ENCODE measurements around the gene POPDC2. TPM values are rescaled to one million over a fixed set of nuclear protein-coding genes. Genes with fewer than 3 reads are reported as not detected.

Gene POPDC2
- total RNA-seq, 2 donors from 2014 or later, result 0.95 to 1.6 TPM

- Mint-ChIP-seq H3K9me3 (peaks cover 6% of the 10 kb centered on the region), H3K27me3 (ENCODE audit: insufficient read depth) (no peaks in the 10 kb centered on the region), H3K4me3 (no peak overlapping the region), H3K4me1 (peaks cover 14% of the 10 kb centered on the region), H3K36me3 (ENCODE audit: low read depth) (peaks cover 47% of the 10 kb centered on the region), H3K27ac (no peak overlapping the region)
- H3K4me1 ChIP-seq (ENCODE audit: control insufficient read depth, insufficient read depth, low read length), result peaks cover 4% of the 10 kb centered on the region
- 99 to 100% methylated on average over 1 to 4 of the region's 5 CpGs for WGBS, 2 experiments (ENCODE audit: insufficient coverage in 1 of 2, insufficient read length in 1 of 2)
- peak overlapping the region; percentile 23 for H3K4me3 ChIP-seq (ENCODE audit: low read length)
- H3K9ac ChIP-seq (ENCODE audit: extremely low read depth, low read length, poor library complexity, severe bottlenecking), result no peak overlapping the region
- H3K36me3 ChIP-seq (ENCODE audit: control insufficient read depth, insufficient read depth, low read length), result peaks cover 70% of the 10 kb centered on the region
- no peaks in the 10 kb centered on the region for H3K27me3 ChIP-seq (ENCODE audit: control insufficient read depth, insufficient read depth, low read length, poor library complexity, severe bottlenecking)
- H3K27ac ChIP-seq (ENCODE audit: low read depth, low read length), result no peak overlapping the region
- TF ChIP-seq CTCF (conservative IDR thresholded peaks at IDR 0.05), result no peak
- peaks cover 9% of the 10 kb centered on the region for H3K9me3 ChIP-seq (ENCODE audit: control insufficient read depth, low read length)
- DNase-seq, result no peak
Observed at GRCh38 chr3:119669906-119670570, 9.6 kb upstream of the POPDC2 start.

GRCh38 chr3:119665954-119666559, 5.7 kb upstream of the POPDC2 start:
- no peak for DNase-seq
- Mint-ChIP-seq H3K27me3 (ENCODE audit: insufficient read depth) (no peaks in the 10 kb centered on the region), H3K4me1 (peaks cover 12% of the 10 kb centered on the region), H3K27ac (no peak overlapping the region), H3K4me3 (no peak overlapping the region), H3K36me3 (ENCODE audit: low read depth) (peaks cover 15% of the 10 kb centered on the region), H3K9me3 (no peaks in the 10 kb centered on the region)
- H3K9ac ChIP-seq (ENCODE audit: extremely low read depth, low read length, poor library complexity, severe bottlenecking), result no peak overlapping the region
- no peaks in the 10 kb centered on the region for H3K9me3 ChIP-seq (ENCODE audit: control insufficient read depth, low read length)
- no peak for TF ChIP-seq CTCF (conservative IDR thresholded peaks at IDR 0.05)
- WGBS, 2 experiments (ENCODE audit: insufficient coverage in 1 of 2, insufficient read length in 1 of 2), result 73% methylated on average over 6 of the region's 6 CpGs; no CpG with 5 or more reads in 1 of the 2 experiments
- H3K27me3 ChIP-seq (ENCODE audit: control insufficient read depth, insufficient read depth, low read length, poor library complexity, severe bottlenecking), result no peaks in the 10 kb centered on the region
- H3K4me3 ChIP-seq (ENCODE audit: low read length), result no peak overlapping the region
- H3K4me1 ChIP-seq (ENCODE audit: control insufficient read depth, insufficient read depth, low read length), result peaks cover 4% of the 10 kb centered on the region
- no peak overlapping the region for H3K27ac ChIP-seq (ENCODE audit: low read depth, low read length)
- peaks cover 34% of the 10 kb centered on the region for H3K36me3 ChIP-seq (ENCODE audit: control insufficient read depth, insufficient read depth, low read length)

GRCh38 chr3:119664850-119665379, 4.5 kb upstream of the POPDC2 start:
- Mint-ChIP-seq H3K36me3 (ENCODE audit: low read depth) (peaks cover 5% of the 10 kb centered on the region), H3K27me3 (ENCODE audit: insufficient read depth) (no peaks in the 10 kb centered on the region), H3K4me3 (no peak overlapping the region), H3K9me3 (no peaks in the 10 kb centered on the region), H3K27ac (no peak overlapping the region), H3K4me1 (peaks cover 7% of the 10 kb centered on the region)
- TF ChIP-seq CTCF (conservative IDR thresholded peaks at IDR 0.05), result no peak
- Histone ChIP-seq H3K9me3 (ENCODE audit: control insufficient read depth, low read length) (no peaks in the 10 kb centered on the region), H3K27ac (ENCODE audit: low read depth, low read length) (no peak overlapping the region), H3K9ac (ENCODE audit: extremely low read depth, low read length, poor library complexity, severe bottlenecking) (no peak overlapping the region), H3K36me3 (ENCODE audit: control insufficient read depth, insufficient read depth, low read length) (peaks cover 26% of the 10 kb centered on the region), H3K4me3 (ENCODE audit: low read length) (no peak overlapping the region), H3K27me3 (ENCODE audit: control insufficient read depth, insufficient read depth, low read length, poor library complexity, severe bottlenecking) (no peaks in the 10 kb centered on the region), H3K4me1 (ENCODE audit: control insufficient read depth, insufficient read depth, low read length) (peaks cover 2% of the 10 kb centered on the region)
- 91 to 96% methylated on average over 4 of the region's 4 CpGs for WGBS, 2 experiments (ENCODE audit: insufficient coverage in 1 of 2, insufficient read length in 1 of 2)
- DNase-seq, result no peak

All from endodermal cell (in vitro differentiated cells).